Spinal cord (tissue), 10 donors: Measurements from ENCODE around the gene MVB12B. TPM values are rescaled to one million over a fixed set of nuclear protein-coding genes. Genes with fewer than 3 reads are reported as not detected.
A peak's percentile ranks its signal among the peaks of the same experiment; 100 is the strongest.
"Not testable (repeated sequence)": the region's sequence is repeated elsewhere in the genome, so short reads cannot be mapped to it uniquely, and the experiment has no call there.

Experiments used
- DNase-seq, 6 donors: peaks; one replicate each; pipeline versions ENCODE4 v3.0.0 to v3.0.0-alpha.2; 2013 to 2015; ENCODE audit warnings: low spot score in 6 of 6, low read depth in 4 of 6
- H3K27ac ChIP-seq: one replicate; pipeline ENCODE4 v1.5.1; 2013; ENCODE audit warnings: low read depth, low read length, control low read depth
- H3K27me3 ChIP-seq: one replicate; pipeline ENCODE4 v1.6.1; 2013; ENCODE audit warnings: low read length; ENCODE audit not compliant: control insufficient read depth, insufficient read depth
- H3K36me3 ChIP-seq: one replicate; pipeline ENCODE4 v1.6.1; 2013; ENCODE audit warnings: low read length; ENCODE audit not compliant: control insufficient read depth, insufficient read depth
- H3K4me1 ChIP-seq: one replicate; pipeline ENCODE4 v1.6.1; 2013; ENCODE audit warnings: low read length; ENCODE audit not compliant: control insufficient read depth, insufficient read depth
- H3K4me3 ChIP-seq: one replicate; pipeline ENCODE4 v1.5.1; 2013; ENCODE audit warnings: low read depth, low read length, control low read depth
- H3K9me3 ChIP-seq: one replicate; pipeline ENCODE4 v1.6.1; 2013; ENCODE audit warnings: low read length; ENCODE audit not compliant: control insufficient read depth, insufficient read depth
- WGBS: methylation state at CpG from one replicate; pipeline ENCODE4 v1.1.5; 2013; ENCODE audit warnings: missing lambda C conversion rate; ENCODE audit not compliant: insufficient coverage; 5-methylcytosine and 5-hydroxymethylcytosine counted together
- polyA plus RNA-seq, 2 donors: library from polyadenylated mRNA; unstranded; fragments of 120-200 nt; gene quantifications; one replicate each; pipeline ENCODE4 v1.2.1, GENCODE V29; 2013; ENCODE audit not compliant: insufficient read length in 2 of 2
- small RNA-seq: library from RNA; depleted of rRNA; stranded (forward); fragments of <200 nt; gene quantifications from one replicate; pipeline ENCODE3, GENCODE V24; 2014; ENCODE audit warnings: low replicate concordance
- total RNA-seq, 2 donors: library from RNA; depleted of rRNA in 1 of 2; stranded (reverse); fragments of 120-200 nt in 1 of 2; fragments of >200 nt in 1 of 2; gene quantifications; one replicate each; pipeline versions ENCODE4 v1.2.3 to v1.2.4, GENCODE V29; 2013 to 2014
- donor health status: healthy.

Gene MVB12B
- total and polyA plus RNA-seq, 4 donors, result 28.9 to 84.2 (median 55.6) TPM

DNA sequence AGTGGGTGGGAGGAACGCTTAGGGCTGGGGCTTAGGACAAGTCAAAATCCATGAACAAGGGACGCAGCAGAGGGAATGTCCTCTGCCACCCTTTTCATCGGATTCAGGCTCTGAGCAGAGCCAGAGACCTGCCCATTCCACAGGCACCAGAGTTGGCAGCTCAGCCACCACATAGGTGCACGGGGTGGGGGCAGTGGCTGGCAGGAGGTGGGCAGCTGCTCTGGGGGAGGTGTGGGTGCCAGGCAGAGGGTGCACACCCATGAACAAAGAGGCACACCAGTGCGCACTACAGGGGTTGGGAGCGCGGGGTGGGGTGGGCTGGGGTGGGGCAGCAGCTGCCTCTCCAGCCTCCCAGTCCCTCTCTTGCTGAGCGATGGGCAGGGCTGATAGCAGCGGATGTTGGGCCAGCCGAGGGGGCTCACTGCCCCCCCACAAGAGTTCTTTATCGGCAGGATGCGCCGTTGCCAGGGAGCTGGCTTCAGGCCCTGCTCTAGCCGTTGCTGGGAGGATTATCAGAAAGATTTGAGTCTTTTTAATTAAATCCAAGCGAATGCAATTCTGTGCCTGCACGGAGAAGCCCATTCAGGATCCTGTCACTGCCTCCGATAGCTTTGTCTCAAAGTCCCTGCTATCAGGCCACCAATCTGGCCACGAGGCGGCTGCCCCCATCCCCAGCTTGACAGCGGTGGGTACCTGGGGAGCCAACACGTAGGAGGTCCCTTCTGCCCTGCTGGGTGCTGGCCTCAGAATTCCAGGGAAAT, 222.8 kb downstream of the MVB12B start:
- peaks cover 20% of the 10 kb centered on the region for H3K4me1 ChIP-seq
- 32% methylated on average over 20 of the region's 21 CpGs for WGBS
- no peaks in the 10 kb centered on the region for H3K27me3 ChIP-seq
- no peak overlapping the region for H3K4me3 ChIP-seq
- no peaks in the 10 kb centered on the region for H3K9me3 ChIP-seq
- no peak overlapping the region for H3K27ac ChIP-seq
- DNase-seq, result peak in 2 of 6 donors; percentile 31 to 85
- H3K36me3 ChIP-seq, result no peaks in the 10 kb centered on the region

DNA sequence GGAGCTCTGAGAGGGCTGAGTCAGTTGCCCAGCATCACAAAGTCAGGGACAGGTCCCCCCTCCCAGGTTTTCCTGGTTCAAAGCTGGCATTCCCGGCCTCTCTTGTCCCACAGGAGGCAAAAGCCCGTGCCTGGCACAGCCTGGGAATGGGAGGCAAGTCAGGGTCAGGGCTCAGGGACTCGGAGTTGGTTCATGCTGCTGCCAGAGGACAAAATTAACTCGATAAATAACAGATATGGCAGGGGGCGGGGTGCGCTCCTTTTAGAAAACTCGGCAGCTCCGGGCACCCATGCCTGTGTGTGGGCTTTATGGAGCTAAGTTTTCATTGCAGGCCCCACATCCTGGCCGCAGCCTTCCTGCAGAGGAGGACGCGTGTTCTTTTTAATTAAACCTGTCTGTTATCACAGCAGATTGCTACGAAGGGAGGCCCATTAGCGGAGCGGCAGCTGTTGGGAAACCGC, 224.3 kb downstream of the MVB12B start:
- no peak overlapping the region for H3K27ac ChIP-seq
- no peaks in the 10 kb centered on the region for H3K36me3 ChIP-seq
- H3K4me1 ChIP-seq, result peaks cover 20% of the 10 kb centered on the region
- no peaks in the 10 kb centered on the region for H3K9me3 ChIP-seq
- WGBS, result 56% methylated on average over 15 of the region's 15 CpGs
- H3K4me3 ChIP-seq, result no peak overlapping the region
- no peaks in the 10 kb centered on the region for H3K27me3 ChIP-seq
- peak in 1 of 6 donors; percentile 80 for DNase-seq

DNA sequence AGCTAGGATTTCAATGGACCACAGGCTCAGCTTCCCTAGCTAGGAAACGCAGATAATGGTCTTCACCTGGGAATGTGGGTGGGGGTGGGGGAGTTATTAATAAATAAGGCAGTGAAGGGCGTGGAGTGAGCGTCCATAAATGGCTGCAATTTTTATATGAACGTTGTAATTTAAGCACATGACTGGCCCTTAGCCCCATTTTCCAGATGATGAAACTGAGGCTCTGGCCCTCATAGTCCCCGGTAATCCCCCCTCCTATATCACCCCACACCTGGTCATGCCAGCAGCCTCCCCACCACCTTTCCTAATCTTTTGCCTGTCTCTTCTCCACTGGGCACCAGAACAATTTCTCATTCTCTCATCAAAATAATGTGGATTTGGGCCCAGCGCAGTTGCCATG, 225.2 kb downstream of the MVB12B start:
- Histone ChIP-seq H3K4me1 (peaks cover 20% of the 10 kb centered on the region), H3K4me3 (no peak overlapping the region), H3K27ac (no peak overlapping the region), H3K9me3 (no peaks in the 10 kb centered on the region), H3K27me3 (no peaks in the 10 kb centered on the region), H3K36me3 (no peaks in the 10 kb centered on the region)
- WGBS, result 98% methylated on average over 5 of the region's 6 CpGs
- no peak for DNase-seq

DNA sequence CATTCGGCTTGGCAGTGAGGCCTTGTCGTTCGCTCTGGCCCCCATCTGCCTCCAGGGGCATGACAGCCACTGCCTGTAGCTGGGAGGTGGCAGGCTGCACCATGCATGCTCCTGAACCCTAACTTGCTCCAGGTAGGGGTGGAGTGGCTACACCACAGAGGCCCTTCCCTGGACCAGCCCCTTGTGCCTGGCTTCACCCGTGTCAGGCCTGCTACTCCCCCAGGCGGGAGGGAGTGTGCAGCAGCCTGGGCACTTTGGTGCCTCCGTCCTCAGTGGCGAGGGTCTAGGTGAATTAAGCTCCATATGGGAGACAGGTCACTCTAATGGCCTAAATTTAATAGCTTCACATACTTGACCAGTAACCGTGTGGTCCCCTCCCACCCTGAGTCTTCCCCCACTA, 227.7 kb downstream of the MVB12B start:
- Histone ChIP-seq H3K9me3 (no peaks in the 10 kb centered on the region), H3K27me3 (no peaks in the 10 kb centered on the region), H3K4me3 (no peak overlapping the region), H3K4me1 (peaks cover 18% of the 10 kb centered on the region), H3K36me3 (no peaks in the 10 kb centered on the region), H3K27ac (no peak overlapping the region)
- no peak for DNase-seq
- WGBS, result 86% methylated on average over 8 of the region's 8 CpGs

DNA sequence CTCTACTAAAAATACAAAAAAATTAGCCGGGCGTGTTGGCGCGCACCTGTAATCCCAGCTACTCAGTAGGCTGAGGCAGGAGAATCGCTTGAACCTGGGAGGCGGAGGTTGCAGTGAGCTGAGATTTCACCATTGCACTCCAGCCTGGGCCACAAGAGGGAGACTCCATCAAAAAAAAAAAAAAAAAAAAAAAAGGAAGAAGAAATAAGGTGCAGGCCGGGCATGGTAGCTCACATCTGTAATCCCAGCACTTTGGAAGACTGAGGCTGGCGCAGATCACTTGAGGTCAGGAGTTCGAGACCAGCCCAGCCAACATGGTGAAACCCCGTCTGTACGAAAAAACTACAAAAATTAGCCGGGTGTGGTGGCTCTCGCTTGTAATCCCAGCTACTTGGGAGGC, 228.8 kb downstream of the MVB12B start:
- H3K4me1 ChIP-seq, result peaks cover 10% of the 10 kb centered on the region
- not testable (repeated sequence) for H3K27me3 ChIP-seq, H3K36me3 ChIP-seq, DNase-seq, H3K4me3 ChIP-seq, H3K27ac ChIP-seq, H3K9me3 ChIP-seq
- 97% methylated on average over 11 of the region's 13 CpGs for WGBS

Small RNAs within 50 kb of the gene (small RNA-seq; reads per million reads assigned to genes)
- 8.6 reads per million, percentile 96 among the genes with 10 or more reads in this experiment for gene RF00108
